Thoracic aorta (tissue), 2 donors: Measurements from ENCODE around the gene INSRR. TPM values are rescaled to one million over a fixed set of nuclear protein-coding genes. Genes with fewer than 3 reads are reported as not detected.

Experiments used
- ATAC-seq: fragments of 150-250 bp; one replicate; pipeline ENCODE4 v1.8.0; 2017; ENCODE audit warnings: low read depth; ENCODE audit not compliant: insufficient number of reproducible peaks, low FRiP score
- DNase-seq: peaks from one replicate; pipeline ENCODE4 v3.0.0-alpha.2; 2020; ENCODE audit warnings: low spot score
- H3K27ac ChIP-seq, 2 donors: fragments of 200-600 bp; sonication (generic); 1 replicate in 1 of 2; 2 replicates in 1 of 2; pipeline ENCODE4 v1.5.1; 2016; ENCODE audit warnings: mild to moderate bottlenecking in 2 of 2, moderate library complexity in 2 of 2
- H3K27me3 ChIP-seq: fragments of 200-600 bp; sonication (generic); replicated peaks from 2 replicates; pipeline ENCODE4 v1.6.0; 2016; ENCODE audit warnings: mild to moderate bottlenecking; ENCODE audit not compliant: insufficient read depth
- H3K36me3 ChIP-seq: fragments of 200-600 bp; sonication (generic); one replicate; pipeline ENCODE4 v1.5.1; 2016
- H3K4me1 ChIP-seq, 2 donors: fragments of 200-600 bp; sonication (generic); 1 replicate in 1 of 2; 2 replicates in 1 of 2; pipeline versions ENCODE4 v1.5.1 to v1.6.0; 2016; ENCODE audit warnings: low read depth in 2 of 2, mild to moderate bottlenecking in 1 of 2; ENCODE audit not compliant: control insufficient read depth in 1 of 2
- H3K4me3 ChIP-seq: fragments of 200-600 bp; sonication (generic); 2 replicates; pipeline ENCODE4 v1.5.1; 2016; ENCODE audit warnings: mild to moderate bottlenecking
- H3K9me3 ChIP-seq: fragments of 200-600 bp; sonication (generic); 2 replicates; pipeline ENCODE4 v1.5.1; 2016
- total RNA-seq, 2 donors: library from RNA; depleted of rRNA; stranded (reverse); fragments of >200 nt; gene quantifications; one replicate each; pipeline versions ENCODE4 v1.1.0 to v1.2.3, GENCODE V29; 2016
- TF ChIP-seq, protein P1 (sequence below): fragments of 200-600 bp; sonication (generic); IDR thresholded peaks from one replicate; pipeline ENCODE4 v1.5.1; 2019; ENCODE audit warnings: antibody characterized with exemption

Gene INSRR
- total RNA-seq, 2 donors from 2014 or later: not detected

DNA sequence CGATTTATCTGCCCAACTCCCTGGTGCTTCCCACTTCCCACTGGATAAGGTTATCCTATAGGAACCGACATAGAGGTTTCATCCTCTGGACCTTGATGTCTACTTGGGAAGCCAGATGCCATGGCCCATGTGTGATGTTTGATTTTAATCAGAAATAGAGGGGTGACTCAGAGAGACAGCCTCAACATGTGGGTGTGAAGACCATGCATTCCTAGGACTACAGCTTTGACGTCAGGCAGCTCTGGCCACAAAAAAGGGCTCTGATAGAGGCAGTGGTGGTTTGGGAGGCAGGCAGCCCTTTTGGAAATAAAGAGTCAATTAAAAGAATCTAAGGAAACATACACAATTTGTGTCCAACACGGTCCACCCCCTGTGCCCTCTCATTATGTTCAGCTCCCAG lies 37.1 kb downstream of the INSRR start:
- TF ChIP-seq, protein P1, sequence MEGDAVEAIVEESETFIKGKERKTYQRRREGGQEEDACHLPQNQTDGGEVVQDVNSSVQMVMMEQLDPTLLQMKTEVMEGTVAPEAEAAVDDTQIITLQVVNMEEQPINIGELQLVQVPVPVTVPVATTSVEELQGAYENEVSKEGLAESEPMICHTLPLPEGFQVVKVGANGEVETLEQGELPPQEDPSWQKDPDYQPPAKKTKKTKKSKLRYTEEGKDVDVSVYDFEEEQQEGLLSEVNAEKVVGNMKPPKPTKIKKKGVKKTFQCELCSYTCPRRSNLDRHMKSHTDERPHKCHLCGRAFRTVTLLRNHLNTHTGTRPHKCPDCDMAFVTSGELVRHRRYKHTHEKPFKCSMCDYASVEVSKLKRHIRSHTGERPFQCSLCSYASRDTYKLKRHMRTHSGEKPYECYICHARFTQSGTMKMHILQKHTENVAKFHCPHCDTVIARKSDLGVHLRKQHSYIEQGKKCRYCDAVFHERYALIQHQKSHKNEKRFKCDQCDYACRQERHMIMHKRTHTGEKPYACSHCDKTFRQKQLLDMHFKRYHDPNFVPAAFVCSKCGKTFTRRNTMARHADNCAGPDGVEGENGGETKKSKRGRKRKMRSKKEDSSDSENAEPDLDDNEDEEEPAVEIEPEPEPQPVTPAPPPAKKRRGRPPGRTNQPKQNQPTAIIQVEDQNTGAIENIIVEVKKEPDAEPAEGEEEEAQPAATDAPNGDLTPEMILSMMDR: no peak
- Histone ChIP-seq H3K36me3 (no peaks in the 10 kb centered on the region), H3K27me3 (no peaks in the 10 kb centered on the region), H3K27ac (no peak overlapping the region), H3K9me3 (no peaks in the 10 kb centered on the region), H3K4me3 (no peak overlapping the region), H3K4me1 (no peaks in the 10 kb centered on the region)
- ATAC-seq: no peak
- DNase-seq: no peak

- ATAC-seq (no peak), DNase-seq (no peak)
- TF ChIP-seq, protein P1: no peak
- Histone ChIP-seq H3K27ac (peak within 1 kb of the TSS in 1 of 2 donors; percentile 6), H3K4me3 (peak within 1 kb of the TSS; percentile 33), H3K36me3 (no peaks in the 10 kb centered on the region), H3K4me1 (peaks cover 8 to 15% of the 10 kb centered on the region in 2 donors), H3K27me3 (no peaks in the 10 kb centered on the region), H3K9me3 (no peaks in the 10 kb centered on the region)
Observed at GRCh38 chr1:156816561-156817328, 42.2 kb downstream of the INSRR start, which contains the start of gene SH2D2A. Gene SH2D2A (minus strand): TSS chr1:156816848. CDS start chr1:156816708, 140 bp downstream.

GRCh38 chr1:156815961-156816422 lies 42.9 kb downstream of the INSRR start:
- Histone ChIP-seq H3K27ac (peak overlapping the region in 1 of 2 donors; percentile 6), H3K36me3 (no peaks in the 10 kb centered on the region), H3K9me3 (no peaks in the 10 kb centered on the region), H3K4me1 (peaks cover 8 to 15% of the 10 kb centered on the region in 2 donors), H3K4me3 (peak overlapping the region; percentile 33), H3K27me3 (no peaks in the 10 kb centered on the region)
- ATAC-seq (no peak), DNase-seq (no peak)
- TF ChIP-seq, protein P1: no peak

DNA sequence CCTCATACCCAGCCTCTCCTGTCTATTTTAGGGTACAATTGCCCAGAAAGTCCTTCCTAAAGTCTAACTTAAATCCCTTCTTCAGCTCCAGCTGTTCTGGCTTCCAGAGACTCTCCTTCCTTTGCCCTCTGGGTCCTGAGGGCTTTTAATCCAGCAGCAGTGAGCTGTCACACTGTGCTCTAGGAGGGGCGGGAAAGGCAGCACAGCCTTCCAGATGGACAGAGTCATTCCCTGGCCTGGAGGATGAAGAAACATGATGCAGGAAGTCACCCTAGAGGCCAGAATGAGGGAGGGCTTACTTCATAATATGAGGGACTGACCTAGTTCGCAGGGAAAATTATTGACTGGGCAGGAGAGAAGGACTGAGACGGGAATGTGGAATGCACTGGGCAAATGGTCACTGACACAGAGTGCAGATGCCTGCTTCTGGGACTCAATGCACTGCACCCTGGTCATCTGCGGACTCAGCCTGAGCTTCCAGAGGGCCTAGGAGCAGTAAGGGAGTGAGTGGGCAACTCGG lies 43.5 kb downstream of the INSRR start:
- DNase-seq (peak; percentile 13), ATAC-seq (no peak)
- Histone ChIP-seq H3K9me3 (no peaks in the 10 kb centered on the region), H3K4me3 (no peak overlapping the region), H3K27ac (peak overlapping the region in 1 of 2 donors; percentile 20), H3K27me3 (no peaks in the 10 kb centered on the region), H3K4me1 (peaks cover 8 to 15% of the 10 kb centered on the region in 2 donors), H3K36me3 (no peaks in the 10 kb centered on the region)
- TF ChIP-seq, protein P1: no peak

- TF ChIP-seq, protein P1: no peak
- no peaks in the 10 kb centered on the region for H3K9me3 ChIP-seq
- no peaks in the 10 kb centered on the region for H3K27me3 ChIP-seq
- peaks cover 8 to 15% of the 10 kb centered on the region in 2 donors for H3K4me1 ChIP-seq
- DNase-seq (no peak), ATAC-seq (no peak)
- H3K36me3 ChIP-seq: no peaks in the 10 kb centered on the region
- peak overlapping the region in 1 of 2 donors; percentile 20 for H3K27ac ChIP-seq
- peak overlapping the region; percentile 77 for H3K4me3 ChIP-seq
Observed at GRCh38 chr1:156814571-156815260, 44.2 kb downstream of the INSRR start.
